HL-60 (cell line): Measurements from ENCODE around the gene NME7.

Experiments
- GABPA ChIP-seq: IDR thresholded peaks from 2 replicates; pipeline ENCODE4 v1.6.1; 2012; ENCODE audit warnings: low read depth
- POLR2AphosphoS5 ChIP-seq: IDR thresholded peaks from 2 replicates; pipeline ENCODE4 v1.6.1; 2012; ENCODE audit warnings: low read depth
- SPI1 ChIP-seq: IDR thresholded peaks from 2 replicates; pipeline ENCODE4 v1.6.1; 2012; ENCODE audit warnings: low read depth, mild to moderate bottlenecking, borderline replicate concordance
- TF ChIP-seq, protein P1 (sequence below): IDR thresholded peaks from one replicate; pipeline ENCODE4 v1.5.1; 2011; ENCODE audit warnings: low read length, control low read depth, inconsistent platforms; ENCODE audit not compliant: insufficient read depth
- TF ChIP-seq, protein P2 (sequence below): IDR thresholded peaks from 2 replicates; pipeline ENCODE4 v1.6.1; 2012; ENCODE audit warnings: low read depth; ENCODE audit not compliant: insufficient replicate concordance

DNA sequence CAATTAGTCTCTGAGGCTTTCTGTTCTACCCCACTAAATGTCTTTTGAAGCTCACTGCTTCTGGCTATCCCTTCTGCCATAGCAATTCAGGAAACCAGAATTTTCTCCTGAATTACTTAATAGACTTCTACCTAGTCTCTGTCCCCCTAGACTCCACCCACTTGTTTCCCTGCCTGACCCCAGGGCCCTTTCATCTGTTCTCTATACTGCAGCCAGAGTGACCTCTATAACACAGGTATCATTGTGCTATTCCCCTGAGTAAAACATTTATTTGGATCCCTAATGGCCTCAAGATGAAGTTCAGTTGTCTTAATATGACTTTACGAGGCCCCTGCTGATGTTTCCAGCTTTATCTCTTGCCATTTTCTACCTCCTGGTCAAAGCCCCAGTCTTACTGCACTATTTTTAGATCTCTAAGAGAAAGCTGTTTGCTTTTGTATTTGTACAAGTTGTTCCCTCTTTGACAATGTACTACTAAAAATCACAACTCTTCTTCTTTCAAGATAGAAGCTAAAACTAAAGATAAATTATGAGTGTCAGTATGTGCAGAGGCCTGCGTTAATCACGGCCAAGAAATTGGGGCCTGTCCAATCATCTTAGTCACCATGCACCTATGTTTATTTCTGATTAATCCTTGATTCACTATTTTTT is 206.6 kb downstream of the NME7 start:
- TF ChIP-seq, protein P1, sequence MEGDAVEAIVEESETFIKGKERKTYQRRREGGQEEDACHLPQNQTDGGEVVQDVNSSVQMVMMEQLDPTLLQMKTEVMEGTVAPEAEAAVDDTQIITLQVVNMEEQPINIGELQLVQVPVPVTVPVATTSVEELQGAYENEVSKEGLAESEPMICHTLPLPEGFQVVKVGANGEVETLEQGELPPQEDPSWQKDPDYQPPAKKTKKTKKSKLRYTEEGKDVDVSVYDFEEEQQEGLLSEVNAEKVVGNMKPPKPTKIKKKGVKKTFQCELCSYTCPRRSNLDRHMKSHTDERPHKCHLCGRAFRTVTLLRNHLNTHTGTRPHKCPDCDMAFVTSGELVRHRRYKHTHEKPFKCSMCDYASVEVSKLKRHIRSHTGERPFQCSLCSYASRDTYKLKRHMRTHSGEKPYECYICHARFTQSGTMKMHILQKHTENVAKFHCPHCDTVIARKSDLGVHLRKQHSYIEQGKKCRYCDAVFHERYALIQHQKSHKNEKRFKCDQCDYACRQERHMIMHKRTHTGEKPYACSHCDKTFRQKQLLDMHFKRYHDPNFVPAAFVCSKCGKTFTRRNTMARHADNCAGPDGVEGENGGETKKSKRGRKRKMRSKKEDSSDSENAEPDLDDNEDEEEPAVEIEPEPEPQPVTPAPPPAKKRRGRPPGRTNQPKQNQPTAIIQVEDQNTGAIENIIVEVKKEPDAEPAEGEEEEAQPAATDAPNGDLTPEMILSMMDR = no peak
- TF ChIP-seq POLR2AphosphoS5 (no peak), SPI1 (no peak), GABPA (no peak)
- TF ChIP-seq, protein P2, sequence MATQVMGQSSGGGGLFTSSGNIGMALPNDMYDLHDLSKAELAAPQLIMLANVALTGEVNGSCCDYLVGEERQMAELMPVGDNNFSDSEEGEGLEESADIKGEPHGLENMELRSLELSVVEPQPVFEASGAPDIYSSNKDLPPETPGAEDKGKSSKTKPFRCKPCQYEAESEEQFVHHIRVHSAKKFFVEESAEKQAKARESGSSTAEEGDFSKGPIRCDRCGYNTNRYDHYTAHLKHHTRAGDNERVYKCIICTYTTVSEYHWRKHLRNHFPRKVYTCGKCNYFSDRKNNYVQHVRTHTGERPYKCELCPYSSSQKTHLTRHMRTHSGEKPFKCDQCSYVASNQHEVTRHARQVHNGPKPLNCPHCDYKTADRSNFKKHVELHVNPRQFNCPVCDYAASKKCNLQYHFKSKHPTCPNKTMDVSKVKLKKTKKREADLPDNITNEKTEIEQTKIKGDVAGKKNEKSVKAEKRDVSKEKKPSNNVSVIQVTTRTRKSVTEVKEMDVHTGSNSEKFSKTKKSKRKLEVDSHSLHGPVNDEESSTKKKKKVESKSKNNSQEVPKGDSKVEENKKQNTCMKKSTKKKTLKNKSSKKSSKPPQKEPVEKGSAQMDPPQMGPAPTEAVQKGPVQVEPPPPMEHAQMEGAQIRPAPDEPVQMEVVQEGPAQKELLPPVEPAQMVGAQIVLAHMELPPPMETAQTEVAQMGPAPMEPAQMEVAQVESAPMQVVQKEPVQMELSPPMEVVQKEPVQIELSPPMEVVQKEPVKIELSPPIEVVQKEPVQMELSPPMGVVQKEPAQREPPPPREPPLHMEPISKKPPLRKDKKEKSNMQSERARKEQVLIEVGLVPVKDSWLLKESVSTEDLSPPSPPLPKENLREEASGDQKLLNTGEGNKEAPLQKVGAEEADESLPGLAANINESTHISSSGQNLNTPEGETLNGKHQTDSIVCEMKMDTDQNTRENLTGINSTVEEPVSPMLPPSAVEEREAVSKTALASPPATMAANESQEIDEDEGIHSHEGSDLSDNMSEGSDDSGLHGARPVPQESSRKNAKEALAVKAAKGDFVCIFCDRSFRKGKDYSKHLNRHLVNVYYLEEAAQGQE = no peak
